Neural cell (in vitro differentiated cells): ENCODE measurements around the gene CLC.

Experiments used
- EZH2 ChIP-seq: fragments of 200-600, 300-800 bp; shearing (Covaris generic), sonication (generic); IDR thresholded peaks from 2 replicates; pipeline ENCODE4 v1.6.1; 2014; ENCODE audit warnings: antibody characterized with exemption, low read length, borderline replicate concordance, mild to moderate bottlenecking; ENCODE audit not compliant: insufficient read depth, poor library complexity, severe bottlenecking
- MXI1 ChIP-seq: fragments of 450-650 bp; conservative IDR thresholded peaks from 2 replicates; pipeline ENCODE4 v1.6.1; 2014; ENCODE audit warnings: antibody characterized with exemption, mild to moderate bottlenecking; ENCODE audit not compliant: poor library complexity, severe bottlenecking
- POLR2AphosphoS5 ChIP-seq: IDR thresholded peaks from 2 replicates; pipeline ENCODE4 v1.6.1; 2012
- SMC3 ChIP-seq: fragments of 450-650 bp; conservative IDR thresholded peaks from 2 replicates; pipeline ENCODE4 v1.6.1; 2014; ENCODE audit warnings: antibody characterized with exemption, mild to moderate bottlenecking, moderate library complexity; ENCODE audit not compliant: poor library complexity
- TF ChIP-seq, protein P1 (sequence below): fragments of 450-650 bp; IDR thresholded peaks from 2 replicates; pipeline ENCODE4 v1.5.1; 2014; ENCODE audit warnings: antibody characterized with exemption, mild to moderate bottlenecking, moderate library complexity; ENCODE audit not compliant: poor library complexity, severe bottlenecking
- TF ChIP-seq, protein P2 (sequence below): IDR thresholded peaks from 2 replicates; pipeline ENCODE4 v1.6.1; 2012; ENCODE audit warnings: borderline replicate concordance

GRCh38 chr19:39710333-39710890, 27.4 kb downstream of the CLC start:
- TF ChIP-seq, protein P1, sequence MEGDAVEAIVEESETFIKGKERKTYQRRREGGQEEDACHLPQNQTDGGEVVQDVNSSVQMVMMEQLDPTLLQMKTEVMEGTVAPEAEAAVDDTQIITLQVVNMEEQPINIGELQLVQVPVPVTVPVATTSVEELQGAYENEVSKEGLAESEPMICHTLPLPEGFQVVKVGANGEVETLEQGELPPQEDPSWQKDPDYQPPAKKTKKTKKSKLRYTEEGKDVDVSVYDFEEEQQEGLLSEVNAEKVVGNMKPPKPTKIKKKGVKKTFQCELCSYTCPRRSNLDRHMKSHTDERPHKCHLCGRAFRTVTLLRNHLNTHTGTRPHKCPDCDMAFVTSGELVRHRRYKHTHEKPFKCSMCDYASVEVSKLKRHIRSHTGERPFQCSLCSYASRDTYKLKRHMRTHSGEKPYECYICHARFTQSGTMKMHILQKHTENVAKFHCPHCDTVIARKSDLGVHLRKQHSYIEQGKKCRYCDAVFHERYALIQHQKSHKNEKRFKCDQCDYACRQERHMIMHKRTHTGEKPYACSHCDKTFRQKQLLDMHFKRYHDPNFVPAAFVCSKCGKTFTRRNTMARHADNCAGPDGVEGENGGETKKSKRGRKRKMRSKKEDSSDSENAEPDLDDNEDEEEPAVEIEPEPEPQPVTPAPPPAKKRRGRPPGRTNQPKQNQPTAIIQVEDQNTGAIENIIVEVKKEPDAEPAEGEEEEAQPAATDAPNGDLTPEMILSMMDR = no peak
- no peak for TF ChIP-seq MXI1
- TF ChIP-seq EZH2 = no peak
- TF ChIP-seq, protein P2, sequence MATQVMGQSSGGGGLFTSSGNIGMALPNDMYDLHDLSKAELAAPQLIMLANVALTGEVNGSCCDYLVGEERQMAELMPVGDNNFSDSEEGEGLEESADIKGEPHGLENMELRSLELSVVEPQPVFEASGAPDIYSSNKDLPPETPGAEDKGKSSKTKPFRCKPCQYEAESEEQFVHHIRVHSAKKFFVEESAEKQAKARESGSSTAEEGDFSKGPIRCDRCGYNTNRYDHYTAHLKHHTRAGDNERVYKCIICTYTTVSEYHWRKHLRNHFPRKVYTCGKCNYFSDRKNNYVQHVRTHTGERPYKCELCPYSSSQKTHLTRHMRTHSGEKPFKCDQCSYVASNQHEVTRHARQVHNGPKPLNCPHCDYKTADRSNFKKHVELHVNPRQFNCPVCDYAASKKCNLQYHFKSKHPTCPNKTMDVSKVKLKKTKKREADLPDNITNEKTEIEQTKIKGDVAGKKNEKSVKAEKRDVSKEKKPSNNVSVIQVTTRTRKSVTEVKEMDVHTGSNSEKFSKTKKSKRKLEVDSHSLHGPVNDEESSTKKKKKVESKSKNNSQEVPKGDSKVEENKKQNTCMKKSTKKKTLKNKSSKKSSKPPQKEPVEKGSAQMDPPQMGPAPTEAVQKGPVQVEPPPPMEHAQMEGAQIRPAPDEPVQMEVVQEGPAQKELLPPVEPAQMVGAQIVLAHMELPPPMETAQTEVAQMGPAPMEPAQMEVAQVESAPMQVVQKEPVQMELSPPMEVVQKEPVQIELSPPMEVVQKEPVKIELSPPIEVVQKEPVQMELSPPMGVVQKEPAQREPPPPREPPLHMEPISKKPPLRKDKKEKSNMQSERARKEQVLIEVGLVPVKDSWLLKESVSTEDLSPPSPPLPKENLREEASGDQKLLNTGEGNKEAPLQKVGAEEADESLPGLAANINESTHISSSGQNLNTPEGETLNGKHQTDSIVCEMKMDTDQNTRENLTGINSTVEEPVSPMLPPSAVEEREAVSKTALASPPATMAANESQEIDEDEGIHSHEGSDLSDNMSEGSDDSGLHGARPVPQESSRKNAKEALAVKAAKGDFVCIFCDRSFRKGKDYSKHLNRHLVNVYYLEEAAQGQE = no peak
- TF ChIP-seq POLR2AphosphoS5 = no peak
- TF ChIP-seq SMC3 = no peak
